Heart right ventricle (tissue), 16 donors: ENCODE results near the gene INPP4B. TPM values are rescaled to one million over a fixed set of nuclear protein-coding genes. Genes with fewer than 3 reads are reported as not detected.

Experiments
- ATAC-seq, 8 donors: fragments of 200-7000 bp; cut with Tn5 transposase; one replicate each; pipeline ENCODE4 v1.9.1; 2020; ENCODE audit warnings: mild to moderate bottlenecking in 8 of 8, moderate library complexity in 8 of 8, moderate number of reproducible peaks in 1 of 8
- DNase-seq, 2 donors: peaks; one replicate each; pipeline ENCODE4 v3.0.0-alpha.2; 2020
- H3K27ac ChIP-seq, 10 donors: fragments of 200-600 bp; sonication (generic) in 2 of 10; one replicate each; pipeline versions ENCODE4 v1.5.0 to v1.8.0; 2020 to 2022; ENCODE audit warnings: mild to moderate bottlenecking in 3 of 10
- H3K27me3 ChIP-seq, 7 donors: fragments of 200-600 bp; one replicate each; pipeline ENCODE4 v1.8.0; 2021 to 2022; ENCODE audit warnings: mild to moderate bottlenecking in 2 of 7
- H3K36me3 ChIP-seq, 9 donors: fragments of 200-600 bp; sonication (generic) in 1 of 9; one replicate each; pipeline versions ENCODE4 v1.5.0 to v1.8.0; 2020 to 2022; ENCODE audit warnings: mild to moderate bottlenecking in 2 of 9
- H3K4me1 ChIP-seq, 9 donors: fragments of 200-600 bp; sonication (generic) in 1 of 9; one replicate each; pipeline versions ENCODE4 v1.5.0 to v1.8.0; 2020 to 2022; ENCODE audit warnings: mild to moderate bottlenecking in 4 of 9
- H3K4me3 ChIP-seq, 10 donors: fragments of 200-600 bp; sonication (generic) in 2 of 10; one replicate each; pipeline versions ENCODE4 v1.5.0 to v1.8.0; 2020 to 2022; ENCODE audit warnings: mild to moderate bottlenecking in 7 of 10, moderate library complexity in 2 of 10
- H3K9me3 ChIP-seq, 11 donors: fragments of 200-600 bp in 10 of 11; sonication (generic) in 2 of 11; one replicate each; pipeline versions ENCODE4 v1.5.0 to v1.8.0; 2013 to 2022; ENCODE audit warnings: mild to moderate bottlenecking in 2 of 11, control low read depth in 1 of 11, moderate library complexity in 1 of 11
- CTCF ChIP-seq, 9 donors: fragments of 200-600 bp; sonication (generic) in 2 of 9; IDR thresholded peaks; one replicate each; pipeline versions ENCODE4 v1.5.0 to v1.8.0; 2021 to 2022; ENCODE audit warnings: antibody characterized with exemption in 9 of 9, mild to moderate bottlenecking in 5 of 9, moderate library complexity in 1 of 9
- WGBS, 2 donors: extraction: QIAGEN DNeasy Blood & Tissue Kit; methylation state at CpG; one replicate each; pipeline ENCODE4 v1.1.7; 2013; ENCODE audit warnings: inconsistent platforms in 1 of 2; 5-methylcytosine and 5-hydroxymethylcytosine counted together
- intact Hi-C, 10 donors: fragments of 100-400 bp; cut with DNase I; formaldehyde crosslinking; loops; one replicate each; pipeline versions ENCODE4 v1.11.1 to v1.14.2; 2022
- polyA plus RNA-seq, 2 donors: library from polyadenylated mRNA; stranded (reverse); fragments of 200-250 nt; gene quantifications; one replicate each; pipeline ENCODE4 v1.2.3, GENCODE V29; 2013
- total RNA-seq, 10 donors: library from RNA; stranded (reverse); fragmentation: NEBNext Ultra II Directional in 3 of 10; extraction: Animal tissue kit (Norgen Biotek cat#: 25700) in 3 of 10; gene quantifications; one replicate each; pipeline versions ENCODE4 v1.2.1 to v1.2.4, GENCODE V29; 2021 to 2023
- donor health status: Arrhythmogenic right ventricular cardiomyopathy.
- donor health status: ischemic (EF 13 %, LVEDD 7.1; RV severe dilation, severe dysfunction).
- donor health status: healthy with polysubstance abuse.
- donor health status: DM: no; HTN: yes; CAD: no.
- donor health status: DM: no; HTN: no; CAD: no.
- donor health status: ischemic (EF 25% LVEDD 6.9; RV normal size, moderate dysfunction).
- donor health status: ischemic (EF 25% LVEDD 5.7; RV mildly dilated, moderate dysfunction).
- donor health status: healthy.
- donor health status: DM: yes; HTN: yes; CAD: no.
- donor health status: Ischemic cardiomyopathy.
- donor health status: ischemic (EF 35%, LVEDD 5.7; RV mildly dilated, moderate dysfunction).
- donor health status: nonischemic (EF 11% LVEDD 7.7; RV severe dilation, severe dysfunction).
- donor health status: DM: yes; HTN: yes; CAD: no.
- donor health status: PGD.
- donor health status: ischemic (EF 29% LVEDD 5.4; RV normal size, mild dysfunction).
- donor health status: nonischemic (EF 23%, LVEDD 6.1; RV moderate dilation, normal function).

Gene INPP4B
- total and polyA plus RNA-seq, 12 donors = 3.7 to 100.0 (median 39.1) TPM

- ATAC-seq (no peak), DNase-seq (no peak)
- peaks cover 0 to 31% (median 0%) of the 10 kb centered on the region in 9 donors for H3K36me3 ChIP-seq
- intact Hi-C loops = no loop called here
- H3K9me3 ChIP-seq = no peaks in the 10 kb centered on the region
- no peak for TF ChIP-seq CTCF (IDR thresholded peaks at IDR 0.05)
- 93 to 97% methylated on average over 2 of the region's 2 CpGs for WGBS, 2 donors
- no peak overlapping the region for H3K4me3 ChIP-seq
- H3K27ac ChIP-seq = no peak overlapping the region
- H3K27me3 ChIP-seq = no peaks in the 10 kb centered on the region
- H3K4me1 ChIP-seq = no peaks in the 10 kb centered on the region
Measured at GRCh38 chr4:142168181-142168580, 677.9 kb downstream of the INPP4B start.

- no peak for ATAC-seq
Measured at GRCh38 chr4:142164767-142165500, 681.2 kb downstream of the INPP4B start.

GRCh38 chr4:142161086-142161485, 685.0 kb downstream of the INPP4B start:
- Histone ChIP-seq H3K4me1 (peaks cover 0 to 7% (median 2%) of the 10 kb centered on the region in 9 donors), H3K27ac (no peak overlapping the region), H3K36me3 (peaks cover 0 to 21% (median 0%) of the 10 kb centered on the region in 9 donors), H3K9me3 (no peaks in the 10 kb centered on the region), H3K27me3 (no peaks in the 10 kb centered on the region), H3K4me3 (no peak overlapping the region)
- no peak for TF ChIP-seq CTCF (IDR thresholded peaks at IDR 0.05)
- ATAC-seq (no peak), DNase-seq (no peak)
- 91% methylated on average over 3 of the region's 3 CpGs for WGBS, 2 donors
- intact Hi-C loops = no loop called here

More at GRCh38 chr4:142164767-142165500, 681.2 kb downstream of the INPP4B start:
- Histone ChIP-seq H3K27me3 (no peaks in the 10 kb centered on the region), H3K4me3 (no peak overlapping the region), H3K4me1 (no peaks in the 10 kb centered on the region), H3K27ac (no peak overlapping the region), H3K36me3 (peaks cover 0 to 8% (median 0%) of the 10 kb centered on the region in 9 donors), H3K9me3 (no peaks in the 10 kb centered on the region)
- no peak for DNase-seq
- intact Hi-C loops = no loop called here
- 95 to 96% methylated on average over 4 of the region's 4 CpGs for WGBS, 2 donors
- TF ChIP-seq CTCF (IDR thresholded peaks at IDR 0.05) = no peak

GRCh38 chr4:142160509-142160908, 685.6 kb downstream of the INPP4B start:
- WGBS, 2 donors = 86 to 87% methylated on average over 2 of the region's 2 CpGs
- no peak overlapping the region for H3K27ac ChIP-seq
- H3K4me3 ChIP-seq = no peak overlapping the region
- intact Hi-C loops = no loop called here
- TF ChIP-seq CTCF (IDR thresholded peaks at IDR 0.05) = no peak
- H3K27me3 ChIP-seq = no peaks in the 10 kb centered on the region
- DNase-seq (no peak), ATAC-seq (no peak)
- no peaks in the 10 kb centered on the region for H3K9me3 ChIP-seq
- H3K4me1 ChIP-seq = peaks cover 0 to 12% (median 7%) of the 10 kb centered on the region in 9 donors
- H3K36me3 ChIP-seq = peaks cover 0 to 21% (median 0%) of the 10 kb centered on the region in 9 donors
